GM13976 (cell line): ENCODE results near the gene LRRC74B.

ENCODE experiments used
- DNase-seq: peaks from one replicate; pipeline ENCODE4 v3.0.0; 2012; ENCODE audit warnings: low spot score
- CTCF ChIP-seq: IDR thresholded peaks from 2 replicates; pipeline ENCODE4 v1.5.1; 2012; ENCODE audit warnings: borderline replicate concordance, mild to moderate bottlenecking; ENCODE audit not compliant: insufficient read depth; ENCODE audit errors: extremely low read depth, missing control alignments, control extremely low read depth
- in situ Hi-C: fragments of 300-500 bp; cut with MboI; formaldehyde crosslinking; loops from one replicate; pipeline ENCODE4 v1.12.0; 2022; ENCODE audit warnings: low sequenced_read_pairs, mixed read lengths, inconsistent platforms; ENCODE audit not compliant: unreplicated experiment

Gene LRRC74B

GRCh38 chr22:21029486-21030025, 16.2 kb upstream of the LRRC74B start:
- no peak for DNase-seq
- TF ChIP-seq CTCF: no peak
- in situ Hi-C loops: no loop called here

DNA sequence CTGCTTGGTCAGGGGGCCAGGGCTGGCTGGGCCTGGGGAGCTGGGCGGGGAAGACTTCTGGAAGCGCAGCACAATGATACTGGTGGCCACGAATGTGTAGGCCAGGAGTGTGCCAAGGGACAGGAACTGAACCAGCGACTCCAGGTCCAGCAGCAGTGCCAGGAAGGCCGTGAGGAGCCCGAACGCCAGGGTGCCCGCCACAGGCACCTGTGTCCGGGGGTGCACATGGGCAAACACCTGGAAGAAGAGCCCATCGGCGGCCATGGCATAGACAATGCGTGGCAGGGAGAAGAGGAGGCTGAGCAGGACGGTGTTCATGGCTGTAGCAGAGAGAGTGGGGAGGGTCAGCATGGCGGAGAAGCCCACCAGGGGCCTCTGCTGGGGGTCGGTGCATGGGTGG, 15.7 kb upstream of the LRRC74B start:
- in situ Hi-C loops: no loop called here
- no peak for DNase-seq
- TF ChIP-seq CTCF: no peak

DNA sequence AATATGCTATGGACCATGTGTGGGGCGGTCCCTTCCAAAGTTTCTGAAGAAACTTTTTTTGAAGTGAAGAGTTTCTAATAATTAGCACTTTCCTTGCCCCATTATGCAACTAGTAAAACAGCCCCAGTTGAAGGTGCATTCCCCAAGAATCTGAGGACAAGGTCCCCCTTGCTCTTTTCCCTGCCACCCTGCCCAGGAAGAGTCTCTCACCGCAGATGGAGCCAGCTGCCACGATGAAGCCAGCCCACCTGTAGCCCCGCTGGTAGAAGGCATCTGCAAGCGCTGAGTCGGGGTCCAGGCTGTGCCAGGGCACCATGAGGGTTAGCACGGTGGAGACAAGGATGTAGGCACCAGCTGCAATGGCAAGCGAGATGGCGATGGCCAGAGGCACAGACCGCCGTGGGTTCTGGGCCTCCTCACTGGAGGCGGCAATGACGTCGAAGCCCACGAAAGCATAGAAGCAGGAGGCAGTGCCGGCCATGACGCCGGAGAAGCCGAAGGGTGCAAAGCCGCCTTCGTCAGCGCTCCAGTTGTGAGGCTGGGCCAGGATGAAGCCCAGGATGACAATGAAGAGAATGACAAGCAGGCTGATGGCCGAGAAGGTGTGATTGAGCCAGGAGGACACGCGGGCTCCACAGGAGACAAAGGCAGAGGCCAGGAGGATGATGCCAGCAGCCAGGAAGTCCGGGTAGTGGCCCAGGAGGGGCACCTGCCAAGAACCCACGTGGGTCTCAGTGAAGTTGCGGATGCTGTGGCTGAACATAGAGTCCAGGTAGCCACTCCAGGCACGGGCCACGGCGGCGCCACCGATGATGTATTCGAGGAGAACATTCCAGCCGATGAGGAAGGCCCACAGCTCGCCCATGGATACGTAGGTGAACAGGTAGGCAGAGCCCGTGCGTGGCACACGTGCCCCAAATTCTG, 14.9 kb upstream of the LRRC74B start:
- in situ Hi-C loops: no loop called here
- no peak for TF ChIP-seq CTCF
- no peak for DNase-seq

GRCh38 chr22:21031545-21032036, 14.2 kb upstream of the LRRC74B start:
- DNase-seq: no peak
- in situ Hi-C loops: no loop called here
- TF ChIP-seq CTCF: no peak

DNA sequence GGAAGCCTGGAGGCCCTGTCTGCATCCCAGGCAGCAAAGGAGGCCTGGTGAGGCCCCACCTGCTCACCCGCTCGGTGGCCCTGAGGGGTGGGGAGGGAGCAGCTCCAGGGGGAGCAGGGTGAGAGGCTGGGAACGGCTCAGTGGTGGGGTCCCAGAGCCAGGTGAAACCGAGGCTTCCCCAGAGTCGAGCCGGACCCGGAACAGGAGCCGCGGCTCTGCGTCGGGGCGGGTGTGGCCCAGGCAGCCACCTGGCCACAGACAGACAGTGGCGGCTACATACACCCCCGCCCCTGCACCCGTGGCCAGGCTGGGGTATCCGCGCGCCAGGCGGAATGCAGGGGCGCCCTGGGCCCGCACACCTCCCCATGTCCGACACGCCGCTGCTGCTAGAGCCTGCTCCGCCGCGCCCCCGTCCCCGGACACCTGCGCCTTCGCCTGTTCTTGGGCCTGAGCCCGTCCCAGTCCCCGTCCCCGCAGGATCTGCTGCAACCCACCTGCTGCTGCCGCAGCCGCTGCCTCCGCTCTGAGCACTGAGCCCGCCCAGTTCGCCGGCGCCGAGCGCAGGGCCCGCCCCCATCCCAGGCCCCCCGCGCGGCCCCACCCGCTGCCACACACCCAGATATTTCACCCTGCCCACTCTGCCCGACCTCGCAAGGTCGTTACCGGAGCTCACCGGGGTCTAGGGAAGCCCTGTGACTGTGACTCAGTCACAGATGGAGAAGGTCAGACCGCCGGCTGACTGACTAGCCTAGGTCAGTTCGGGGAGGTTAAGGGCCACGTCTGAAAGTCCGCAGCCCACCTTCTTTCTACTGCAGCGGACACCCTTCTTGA, 13.5 kb upstream of the LRRC74B start, which contains the start of gene SLC7A4:
SLC7A4 (minus strand) TSS at position 525 of the 831 bp plus-strand sequence. CDS start 749 bp downstream, outside the sequence.
- DNase-seq: no peak
- in situ Hi-C loops: no loop called here

More for the DNA sequence above, 13.5 kb upstream of the LRRC74B start, which contains the start of gene SLC7A4:
- no peak for TF ChIP-seq CTCF
